Lung (tissue), 12 donors: ENCODE results near the gene KCNC1. TPM values are rescaled to one million over a fixed set of nuclear protein-coding genes. Genes with fewer than 3 reads are reported as not detected.
A peak's percentile ranks its signal among the peaks of the same experiment; 100 is the strongest.

ENCODE experiments used
- ATAC-seq: fragments of 200-7000 bp; cut with Tn5 transposase; one replicate; pipeline ENCODE4 v1.9.1; 2020; ENCODE audit warnings: moderate number of reproducible peaks; ENCODE audit not compliant: insufficient read depth, low FRiP score
- DNase-seq, 3 donors: peaks; one replicate each; pipeline ENCODE4 v3.0.0-alpha.2; 2013 to 2017
- H3K27ac ChIP-seq, 2 donors: one replicate each; pipeline ENCODE4 v1.5.1; 2013; ENCODE audit warnings: mild to moderate bottlenecking in 2 of 2, moderate library complexity in 2 of 2, control low read depth in 1 of 2, inconsistent platforms in 1 of 2, low read depth in 1 of 2, low read length in 1 of 2
- H3K27me3 ChIP-seq, 3 donors: one replicate each; pipeline ENCODE4 v1.5.1; 2013; ENCODE audit warnings: low read length in 2 of 3; ENCODE audit not compliant: control insufficient read depth in 3 of 3, insufficient read depth in 3 of 3
- H3K36me3 ChIP-seq, 4 donors: one replicate each; pipeline ENCODE4 v1.5.1; 2013; ENCODE audit warnings: low read length in 4 of 4, mild to moderate bottlenecking in 1 of 4, moderate library complexity in 1 of 4; ENCODE audit not compliant: control insufficient read depth in 4 of 4, insufficient read depth in 4 of 4
- H3K4me1 ChIP-seq, 5 donors: one replicate each; pipeline ENCODE4 v1.5.1; 2013; ENCODE audit warnings: low read length in 5 of 5, mild to moderate bottlenecking in 2 of 5, moderate library complexity in 1 of 5; ENCODE audit not compliant: control insufficient read depth in 5 of 5, insufficient read depth in 5 of 5
- H3K4me3 ChIP-seq: one replicate; pipeline ENCODE4 v1.5.1; 2013; ENCODE audit warnings: mild to moderate bottlenecking, control low read depth, moderate library complexity
- H3K9ac ChIP-seq, 2 donors: one replicate each; pipeline ENCODE4 v1.5.1; 2013; ENCODE audit warnings: low read length in 2 of 2, control low read depth in 1 of 2; ENCODE audit not compliant: insufficient read depth in 1 of 2
- H3K9me3 ChIP-seq, 4 donors: one replicate each; pipeline ENCODE4 v1.5.1; 2013; ENCODE audit warnings: low read length in 3 of 4, mild to moderate bottlenecking in 1 of 4, moderate library complexity in 1 of 4; ENCODE audit not compliant: control insufficient read depth in 4 of 4, insufficient read depth in 3 of 4
- WGBS, 2 donors: extraction: QIAGEN DNeasy Blood & Tissue Kit; methylation state at CpG; one replicate each; pipeline ENCODE4 v1.1.7; 2013; 5-methylcytosine and 5-hydroxymethylcytosine counted together
- polyA plus RNA-seq, 2 donors: library from polyadenylated mRNA; stranded (reverse); fragments of 200-250 nt; gene quantifications; one replicate each; pipeline ENCODE4 v1.2.1, GENCODE V29; 2013
- total RNA-seq, 2 donors: library from RNA; depleted of rRNA in 1 of 2; stranded (reverse); fragments of >200 nt in 1 of 2; gene quantifications; one replicate each; pipeline ENCODE4 v1.2.1, GENCODE V29; 2014 to 2021
- TF ChIP-seq, protein P1 (sequence below): IDR thresholded peaks from 2 replicates; pipeline ENCODE4 v1.5.1; 2012; ENCODE audit warnings: mild to moderate bottlenecking; ENCODE audit errors: control extremely low read depth, extremely low read depth
- donor health status: control.
- donor health status: control.
- donor health status: Bipolar disorder and iron deficiency.
- donor health status: healthy.
- donor health status: DM: yes; HTN: yes; CAD: no.

KCNC1 gene
- total and polyA plus RNA-seq, 4 donors = 0.01 TPM; not detected in 3

DNA sequence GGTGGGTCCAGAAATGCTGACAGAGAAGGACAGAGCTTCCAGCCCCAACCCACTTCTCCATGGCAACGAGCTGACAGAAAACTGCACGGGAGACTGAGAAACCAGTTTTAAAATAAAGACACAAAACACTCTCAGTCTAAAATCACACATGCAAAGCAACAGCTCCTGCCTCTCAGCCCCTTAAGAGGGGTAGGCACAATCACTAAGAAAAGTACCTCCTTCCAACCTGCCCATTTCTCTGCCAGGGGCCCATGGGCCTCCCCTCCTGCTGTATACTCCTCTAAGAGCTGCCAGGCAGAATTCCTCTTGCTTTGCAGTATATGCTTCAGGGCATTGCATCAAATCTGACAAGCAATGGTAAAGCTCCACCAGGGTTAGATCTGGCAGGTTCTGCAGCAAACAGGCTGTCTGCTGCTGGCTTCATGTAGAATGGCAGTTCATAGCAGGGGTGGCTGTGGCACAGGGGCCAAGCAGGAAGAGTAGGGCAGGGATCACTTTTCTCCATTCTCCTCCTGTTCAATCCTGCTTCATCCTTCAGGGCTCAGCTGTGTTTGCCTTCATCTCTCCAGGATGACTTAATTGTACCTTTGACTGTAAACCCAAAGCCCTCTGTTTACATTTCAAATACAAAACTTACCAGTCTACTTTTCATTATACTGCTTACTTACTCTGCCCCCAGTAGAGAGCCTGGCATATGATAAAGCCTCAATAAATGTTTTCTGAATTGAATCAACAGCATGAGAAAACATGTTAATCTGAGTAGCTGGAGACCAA, 77.7 kb downstream of the KCNC1 start:
- Histone ChIP-seq H3K9ac (no peak overlapping the region), H3K27ac (no peak overlapping the region), H3K9me3 (peaks cover 0 to 2% (median 0%) of the 10 kb centered on the region in 4 donors), H3K4me3 (no peak overlapping the region), H3K4me1 (peaks cover 1 to 23% (median 7%) of the 10 kb centered on the region in 5 donors), H3K36me3 (no peaks in the 10 kb centered on the region), H3K27me3 (no peaks in the 10 kb centered on the region)
- ATAC-seq (no peak), DNase-seq (peak; percentile 18 to 51 (median 31))
- WGBS, 2 donors = 58 to 69% methylated on average over 2 of the region's 2 CpGs
- TF ChIP-seq, protein P1, sequence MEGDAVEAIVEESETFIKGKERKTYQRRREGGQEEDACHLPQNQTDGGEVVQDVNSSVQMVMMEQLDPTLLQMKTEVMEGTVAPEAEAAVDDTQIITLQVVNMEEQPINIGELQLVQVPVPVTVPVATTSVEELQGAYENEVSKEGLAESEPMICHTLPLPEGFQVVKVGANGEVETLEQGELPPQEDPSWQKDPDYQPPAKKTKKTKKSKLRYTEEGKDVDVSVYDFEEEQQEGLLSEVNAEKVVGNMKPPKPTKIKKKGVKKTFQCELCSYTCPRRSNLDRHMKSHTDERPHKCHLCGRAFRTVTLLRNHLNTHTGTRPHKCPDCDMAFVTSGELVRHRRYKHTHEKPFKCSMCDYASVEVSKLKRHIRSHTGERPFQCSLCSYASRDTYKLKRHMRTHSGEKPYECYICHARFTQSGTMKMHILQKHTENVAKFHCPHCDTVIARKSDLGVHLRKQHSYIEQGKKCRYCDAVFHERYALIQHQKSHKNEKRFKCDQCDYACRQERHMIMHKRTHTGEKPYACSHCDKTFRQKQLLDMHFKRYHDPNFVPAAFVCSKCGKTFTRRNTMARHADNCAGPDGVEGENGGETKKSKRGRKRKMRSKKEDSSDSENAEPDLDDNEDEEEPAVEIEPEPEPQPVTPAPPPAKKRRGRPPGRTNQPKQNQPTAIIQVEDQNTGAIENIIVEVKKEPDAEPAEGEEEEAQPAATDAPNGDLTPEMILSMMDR = no peak

DNA sequence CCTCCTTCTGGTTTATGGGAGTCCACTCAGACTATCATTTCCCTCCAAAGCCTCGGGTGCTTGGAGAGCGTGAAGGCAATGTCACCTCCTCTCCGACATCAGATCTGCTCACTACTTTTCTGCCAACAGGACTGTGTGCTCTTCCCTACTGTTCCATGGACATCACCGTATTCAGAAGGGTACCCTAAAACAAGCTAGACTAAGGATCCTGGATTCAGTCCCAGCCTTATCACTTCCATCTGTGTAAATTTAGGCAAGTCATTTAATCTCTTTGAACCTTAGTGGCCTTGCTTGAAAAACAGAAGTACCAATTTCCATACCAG, 78.2 kb downstream of the KCNC1 start:
- Histone ChIP-seq H3K4me3 (no peak overlapping the region), H3K9ac (no peak overlapping the region), H3K9me3 (peaks cover 0 to 2% (median 0%) of the 10 kb centered on the region in 4 donors), H3K27me3 (no peaks in the 10 kb centered on the region), H3K4me1 (peaks cover 1 to 23% (median 7%) of the 10 kb centered on the region in 5 donors), H3K36me3 (no peaks in the 10 kb centered on the region), H3K27ac (no peak overlapping the region)
- ATAC-seq (no peak), DNase-seq (no peak)
- TF ChIP-seq, protein P1 = no peak
- WGBS, 2 donors = 82 to 86% methylated on average over 4 of the region's 4 CpGs

DNA sequence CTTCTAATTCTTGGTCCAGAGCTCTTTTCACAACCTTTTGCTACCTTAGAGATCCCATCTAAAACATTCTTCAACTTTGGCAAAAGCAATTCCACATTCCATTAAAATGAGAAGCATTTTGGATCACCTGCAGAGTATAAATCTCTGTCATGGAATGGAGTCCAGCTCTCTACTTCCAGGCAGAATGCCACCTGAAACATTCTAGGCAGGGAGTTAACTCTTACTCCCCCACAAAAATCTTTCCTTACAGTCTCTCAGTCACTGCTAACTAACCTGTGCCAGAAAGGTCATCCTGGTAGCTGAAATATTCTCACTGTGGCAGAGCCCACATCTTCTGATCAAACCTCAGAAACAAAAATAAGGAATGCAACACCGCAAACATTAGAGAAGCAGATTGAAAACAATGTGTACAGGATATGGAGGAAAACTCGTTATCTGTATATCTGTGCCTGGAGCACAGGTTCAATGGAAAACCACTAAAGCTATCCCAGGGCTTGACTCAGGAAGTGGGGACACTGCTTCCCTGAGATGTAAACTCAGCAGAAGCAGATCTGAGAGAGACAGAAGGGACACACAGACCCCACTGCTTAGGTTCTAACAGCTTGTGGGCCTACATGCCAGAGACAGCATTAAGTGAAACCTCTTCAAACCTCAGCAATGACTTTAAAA, 78.9 kb downstream of the KCNC1 start:
- ATAC-seq = no peak
- H3K9ac ChIP-seq = no peak overlapping the region
- WGBS, 2 donors = 63 to 67% methylated on average over 2 of the region's 2 CpGs
- H3K9me3 ChIP-seq = peaks cover 0 to 2% (median 0%) of the 10 kb centered on the region in 4 donors
- no peaks in the 10 kb centered on the region for H3K36me3 ChIP-seq
- peaks cover 1 to 23% (median 7%) of the 10 kb centered on the region in 5 donors for H3K4me1 ChIP-seq
- H3K4me3 ChIP-seq = no peak overlapping the region
- TF ChIP-seq, protein P1 = no peak
- no peak for DNase-seq
- no peaks in the 10 kb centered on the region for H3K27me3 ChIP-seq
- no peak overlapping the region for H3K27ac ChIP-seq
